GM18505 (cell line): Measurements from ENCODE around the gene FNIP2.

Source experiments
- ATAC-seq: cut with Tn5 transposase; IDR thresholded peaks from one replicate; pipeline ENCODE4 v1.9.1; 2021; ENCODE audit not compliant: unreplicated experiment
- POLR2A ChIP-seq: IDR thresholded peaks from 4 replicates; pipeline ENCODE4 v1.6.1; 2011; ENCODE audit warnings: borderline replicate concordance; ENCODE audit not compliant: insufficient read depth, insufficient read length; ENCODE audit errors: extremely low read depth

Gene FNIP2

GRCh38 chr4:158771776-158772175 is 3.0 kb downstream of the FNIP2 start:
- no peak for ATAC-seq
- no peak for TF ChIP-seq POLR2A

GRCh38 chr4:158775091-158775651 is 6.3 kb downstream of the FNIP2 start:
- TF ChIP-seq POLR2A, result no peak
- no peak for ATAC-seq

GRCh38 chr4:158776106-158776505 is 7.3 kb downstream of the FNIP2 start:
- no peak for ATAC-seq
- TF ChIP-seq POLR2A, result no peak

- ATAC-seq, result peak; percentile 13
- TF ChIP-seq POLR2A, result no peak
Observed at GRCh38 chr4:158777423-158778155, 8.8 kb downstream of the FNIP2 start.

GRCh38 chr4:158778156-158778711 is 9.4 kb downstream of the FNIP2 start:
- TF ChIP-seq POLR2A, result no peak

GRCh38 chr4:158778712-158779111 is 9.9 kb downstream of the FNIP2 start:
- TF ChIP-seq POLR2A, result no peak
- no peak for ATAC-seq

More at GRCh38 chr4:158778156-158778711, 9.4 kb downstream of the FNIP2 start:
- peak; percentile 99 for ATAC-seq

GRCh38 chr4:158781963-158782362 is 13.1 kb downstream of the FNIP2 start:
- ATAC-seq, result no peak
- no peak for TF ChIP-seq POLR2A

- TF ChIP-seq POLR2A, result no peak
Observed at GRCh38 chr4:158782551-158783360, 13.9 kb downstream of the FNIP2 start.

GRCh38 chr4:158783785-158784184 is 15.0 kb downstream of the FNIP2 start:
- TF ChIP-seq POLR2A, result no peak
- ATAC-seq, result no peak

More at GRCh38 chr4:158782551-158783360, 13.9 kb downstream of the FNIP2 start:
- ATAC-seq, result no peak

- TF ChIP-seq POLR2A, result no peak
- no peak for ATAC-seq
Observed at GRCh38 chr4:158785718-158786117, 16.9 kb downstream of the FNIP2 start.

GRCh38 chr4:158786121-158786601 is 17.3 kb downstream of the FNIP2 start:
- no peak for ATAC-seq

GRCh38 chr4:158786955-158787354 is 18.1 kb downstream of the FNIP2 start:
- TF ChIP-seq POLR2A, result no peak
- ATAC-seq, result no peak

More at GRCh38 chr4:158786121-158786601, 17.3 kb downstream of the FNIP2 start:
- no peak for TF ChIP-seq POLR2A

GRCh38 chr4:158787709-158788475 is 19.1 kb downstream of the FNIP2 start:
- no peak for ATAC-seq
- TF ChIP-seq POLR2A, result no peak

GRCh38 chr4:158788516-158788915 is 19.7 kb downstream of the FNIP2 start:
- TF ChIP-seq POLR2A, result no peak
- ATAC-seq, result no peak
